CD4-positive, alpha-beta T cell treated with Interleukin-15 for 4 hours (primary cell): ENCODE data around the gene NETO1.

Experiments
- DNase-seq: peaks from one replicate; pipeline ENCODE4 v3.0.0-alpha.2; 2020; ENCODE audit warnings: low spot score

NETO1 gene

DNA sequence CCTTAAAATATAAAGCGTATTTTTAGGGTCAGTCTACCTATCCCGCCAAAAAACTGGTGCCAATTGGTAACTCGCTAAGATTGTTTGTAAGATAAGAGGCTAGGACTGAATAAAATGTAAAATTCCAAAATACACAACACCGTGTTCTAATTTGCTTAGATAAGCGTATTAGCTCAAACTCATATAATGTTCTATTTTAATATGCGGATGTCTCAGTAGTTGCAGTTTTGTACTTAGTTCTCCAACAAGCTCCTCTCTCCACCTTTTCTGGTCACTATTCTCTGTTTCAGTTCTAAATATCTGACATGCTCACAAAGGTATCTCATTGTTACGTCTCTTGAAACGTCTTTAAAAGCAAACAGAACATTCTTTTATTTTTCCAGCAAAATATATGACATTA, 24.0 kb downstream of the NETO1 start:
- DNase-seq, result no peak

DNA sequence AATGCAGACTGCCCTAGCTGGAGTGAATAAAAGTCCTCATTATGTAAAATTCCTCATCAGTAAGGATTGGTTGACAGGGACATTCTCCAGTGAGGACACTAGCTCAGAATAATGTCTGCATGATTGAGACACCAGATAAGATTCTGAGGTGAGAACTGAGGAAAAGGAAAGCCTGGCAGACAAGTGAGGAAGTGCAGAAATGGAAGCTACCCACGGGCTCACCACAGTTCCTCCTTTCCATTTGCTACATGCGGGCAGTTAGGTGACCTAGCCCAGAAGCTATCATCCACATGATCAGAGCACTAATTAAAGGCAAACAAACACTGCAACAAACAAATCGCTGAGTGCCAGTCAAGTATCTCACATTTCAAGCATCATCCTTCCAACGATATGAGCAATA, 27.7 kb downstream of the NETO1 start:
- no peak for DNase-seq

DNA sequence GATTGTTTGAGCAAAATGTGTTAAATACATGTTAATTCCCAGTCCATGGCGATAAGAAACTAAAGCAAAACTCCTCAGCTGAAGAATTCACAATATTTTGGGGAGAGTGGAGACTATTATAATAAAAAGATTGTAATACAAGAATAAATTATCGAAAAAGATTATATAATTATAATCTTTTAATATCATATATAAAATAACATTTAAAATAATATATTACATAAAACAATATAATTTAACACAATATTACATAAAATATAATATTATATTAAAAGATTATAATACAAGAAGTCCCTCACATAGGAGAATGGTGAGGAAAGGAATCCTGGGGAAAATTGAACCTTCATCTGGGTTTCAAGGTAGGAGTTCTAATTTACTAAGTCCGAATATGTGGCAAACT, 33.1 kb downstream of the NETO1 start:
- no peak for DNase-seq

DNA sequence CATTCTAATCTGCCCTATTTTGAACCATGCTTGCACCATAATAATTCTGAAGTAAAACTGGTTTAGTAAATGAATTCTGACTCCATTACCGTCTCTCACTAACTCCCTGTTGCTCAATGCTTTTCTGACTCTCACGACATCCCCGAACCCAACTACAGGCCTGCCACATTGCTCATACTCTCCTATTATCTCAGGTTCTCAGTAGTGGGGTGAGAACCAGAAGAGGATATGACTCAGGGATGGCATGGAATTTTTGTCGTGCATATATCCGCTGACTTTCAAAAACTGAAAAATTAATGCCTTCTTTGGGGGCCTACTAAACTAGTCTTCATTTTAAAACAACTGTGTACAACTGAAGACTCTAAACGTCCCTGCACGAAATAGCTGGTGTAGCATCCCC, 34.3 kb downstream of the NETO1 start:
- DNase-seq, result no peak

DNA sequence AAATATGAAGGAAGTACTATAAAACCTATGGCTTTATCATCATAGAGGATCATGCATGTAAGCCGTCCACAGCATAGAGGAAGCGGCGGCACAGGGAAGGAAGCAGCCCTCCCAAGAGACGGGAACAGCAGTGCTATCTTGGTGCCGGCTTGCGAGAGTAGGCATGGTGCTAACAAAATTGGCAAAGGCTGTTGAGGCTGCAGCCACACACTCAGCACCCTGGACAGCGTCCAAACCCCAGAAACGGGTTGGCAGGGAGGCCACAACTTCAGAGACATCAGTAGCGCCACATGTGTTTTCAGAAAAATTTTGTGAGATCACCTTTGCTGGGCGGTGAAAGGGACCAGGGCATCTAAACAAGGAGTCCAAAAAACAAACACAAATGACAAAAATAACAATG, 37.7 kb downstream of the NETO1 start:
- DNase-seq, result no peak

DNA sequence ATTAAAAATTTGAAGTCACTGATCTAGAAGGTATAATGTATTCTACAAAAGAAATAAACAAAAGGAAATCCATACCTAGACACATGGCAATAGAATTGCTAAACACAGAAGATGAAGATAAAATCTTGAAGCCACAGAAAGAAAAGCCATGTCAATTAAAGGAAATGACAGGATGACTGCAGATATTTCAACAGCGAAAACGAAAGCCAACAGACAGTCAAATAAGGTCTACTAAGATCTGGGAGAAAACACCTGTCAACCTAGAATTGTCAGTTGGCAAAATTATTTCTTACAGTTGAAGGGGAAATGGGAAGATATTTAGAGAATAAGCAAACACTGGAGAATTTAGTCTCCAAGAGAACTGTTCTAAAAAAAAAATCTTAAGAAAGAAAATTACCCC, 39.2 kb downstream of the NETO1 start:
- DNase-seq, result no peak

DNA sequence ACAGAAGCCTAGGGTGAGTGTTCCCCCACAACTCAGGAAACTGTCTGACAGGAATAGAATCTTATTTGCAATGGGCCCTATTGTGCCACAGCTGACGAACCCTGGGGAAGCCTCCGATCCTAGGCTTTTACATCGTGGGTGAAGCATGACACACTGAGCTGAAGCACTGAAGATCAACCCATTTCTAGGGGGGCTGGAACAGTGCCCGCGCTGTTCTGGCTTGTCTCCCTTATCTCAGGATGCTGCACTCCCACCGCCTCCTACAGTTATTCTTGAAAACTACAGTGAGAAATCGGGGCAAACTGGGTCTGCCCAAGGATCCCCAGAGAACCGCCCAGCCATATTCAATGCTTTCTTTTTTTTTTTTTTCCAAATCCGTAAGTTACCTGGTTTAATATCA, 41.1 kb downstream of the NETO1 start:
- DNase-seq, result no peak

DNA sequence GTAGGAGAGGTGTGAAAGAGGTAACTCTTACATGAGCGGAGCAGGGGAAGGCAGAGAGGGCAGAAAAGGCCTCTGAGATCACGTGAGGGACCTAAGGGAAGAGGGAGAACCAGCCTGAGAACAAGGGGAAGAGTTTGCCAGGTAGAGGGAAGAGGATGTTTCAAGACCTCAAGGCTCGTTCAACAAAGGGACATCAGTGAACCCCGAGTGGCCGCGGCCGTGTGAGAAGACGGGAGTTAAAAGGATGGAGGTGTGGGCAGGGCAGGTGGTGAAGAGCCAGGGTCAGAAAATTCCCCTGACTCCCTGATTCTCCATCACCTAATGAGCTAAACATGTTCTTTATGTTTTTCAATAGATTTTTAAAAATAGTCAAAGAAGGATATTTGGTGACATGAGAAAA, 44.4 kb downstream of the NETO1 start:
- no peak for DNase-seq

DNA sequence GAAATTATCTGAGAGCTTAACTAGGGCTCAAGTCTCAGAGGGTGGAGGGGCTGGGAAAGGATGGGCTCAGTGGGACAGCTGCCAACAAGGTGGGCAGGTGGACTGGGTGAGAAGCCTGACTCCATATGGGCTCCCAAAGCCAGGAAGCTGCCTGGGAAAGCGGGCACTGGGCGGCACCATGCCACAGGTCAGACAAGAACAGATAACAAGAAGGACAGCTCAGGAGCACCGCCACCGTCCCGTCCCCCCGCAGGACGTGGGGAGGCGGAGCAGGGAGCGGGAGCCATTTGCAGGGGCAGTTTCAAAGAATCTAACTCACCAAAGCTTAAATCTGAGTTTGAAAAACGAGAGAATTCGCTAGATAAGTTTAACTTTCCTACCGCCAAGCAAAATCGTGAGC, 45.6 kb downstream of the NETO1 start:
- no peak for DNase-seq

DNA sequence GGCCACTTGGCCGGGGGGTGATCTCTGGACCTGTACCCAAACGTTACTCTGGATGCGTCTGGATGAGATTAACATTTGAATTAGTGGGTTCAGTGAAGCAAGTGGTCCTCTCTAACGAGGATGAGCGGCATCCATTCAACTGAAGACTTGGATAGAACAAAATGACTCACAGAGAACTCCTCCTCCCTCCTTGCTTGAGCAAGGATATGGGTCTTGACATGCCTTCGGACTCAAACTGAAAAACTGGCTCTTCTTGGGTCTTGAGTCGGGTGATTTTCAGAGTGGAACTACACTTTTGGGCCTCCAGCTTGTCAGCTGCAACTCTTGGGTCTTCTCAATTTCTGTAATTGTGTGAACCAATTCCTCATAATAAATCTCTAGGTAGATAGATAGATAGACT, 47.2 kb downstream of the NETO1 start:
- no peak for DNase-seq

DNA sequence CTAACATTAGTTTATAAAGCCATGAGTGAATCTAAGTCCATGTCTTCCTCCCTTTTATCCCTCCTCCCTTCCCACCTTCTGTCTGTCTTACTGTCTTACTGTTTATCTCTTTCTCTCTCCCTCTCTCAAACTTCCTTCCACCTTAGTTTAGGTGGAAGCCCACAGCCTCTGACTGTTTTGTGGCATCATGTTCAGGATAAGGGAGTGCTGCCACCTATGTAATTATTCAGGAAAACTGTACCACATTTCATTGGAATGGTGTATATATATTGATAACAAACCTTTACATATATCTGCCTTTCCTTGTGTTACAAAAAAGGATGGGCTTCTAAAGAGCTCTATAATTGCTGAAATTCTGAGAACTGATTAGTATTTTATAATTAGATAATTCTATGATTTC, 48.7 kb downstream of the NETO1 start:
- DNase-seq, result no peak

DNA sequence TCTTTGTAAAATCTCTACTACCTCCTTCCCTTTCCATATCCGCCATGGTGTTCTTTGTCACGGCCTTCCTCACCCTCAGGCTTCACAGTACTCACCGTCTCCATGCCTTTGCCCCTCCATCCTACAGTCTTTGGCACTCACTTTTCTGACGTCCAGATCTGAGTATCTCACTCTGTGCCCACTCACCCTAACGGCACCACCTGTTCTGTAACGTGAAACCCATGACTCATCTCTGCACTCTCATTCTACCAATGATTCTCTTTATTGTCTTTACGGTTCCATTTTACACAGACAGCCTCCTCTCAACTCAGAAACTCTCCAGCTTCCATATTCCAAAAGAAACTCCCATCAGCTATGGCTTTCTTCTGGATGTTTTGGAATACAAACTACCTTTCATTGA, 56.7 kb downstream of the NETO1 start:
- DNase-seq, result no peak

DNA sequence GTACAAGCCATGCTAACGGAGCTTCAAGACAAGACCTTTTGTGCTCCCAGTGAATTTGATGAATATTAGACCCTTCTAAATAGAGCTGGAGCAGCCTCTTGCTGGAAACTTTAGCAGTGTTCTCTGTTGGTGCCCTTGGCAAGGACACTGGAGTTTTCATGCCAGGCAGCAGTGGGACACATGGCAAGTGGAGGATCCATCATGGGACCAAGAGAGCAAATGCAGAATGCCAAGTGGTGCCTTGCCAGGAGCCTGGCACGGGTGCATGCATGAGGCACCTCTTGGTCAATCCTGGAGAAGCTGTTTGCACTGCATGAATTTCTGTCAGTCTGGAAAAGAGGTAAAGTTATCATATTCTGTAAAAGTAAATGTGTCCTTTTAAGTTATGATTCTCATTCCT, 59.1 kb downstream of the NETO1 start:
- DNase-seq, result no peak

DNA sequence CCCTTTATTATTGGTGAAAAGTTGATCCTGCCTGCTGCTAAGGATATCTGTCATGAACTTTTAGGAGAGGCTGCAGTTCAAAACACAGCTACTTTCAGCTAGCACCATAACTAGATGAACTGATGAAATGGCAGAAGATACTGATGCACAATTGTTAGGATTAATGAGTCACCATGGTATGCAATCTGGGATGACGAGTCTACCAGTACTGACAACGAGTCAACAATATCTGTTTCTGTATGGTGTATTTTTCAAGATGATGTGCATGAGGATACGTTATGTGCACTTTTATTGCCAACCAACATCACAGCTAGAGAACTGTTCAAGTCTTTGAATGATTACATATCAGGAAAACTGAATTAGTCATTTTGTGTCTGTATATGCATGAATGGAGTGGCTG, 68.7 kb downstream of the NETO1 start:
- no peak for DNase-seq

DNA sequence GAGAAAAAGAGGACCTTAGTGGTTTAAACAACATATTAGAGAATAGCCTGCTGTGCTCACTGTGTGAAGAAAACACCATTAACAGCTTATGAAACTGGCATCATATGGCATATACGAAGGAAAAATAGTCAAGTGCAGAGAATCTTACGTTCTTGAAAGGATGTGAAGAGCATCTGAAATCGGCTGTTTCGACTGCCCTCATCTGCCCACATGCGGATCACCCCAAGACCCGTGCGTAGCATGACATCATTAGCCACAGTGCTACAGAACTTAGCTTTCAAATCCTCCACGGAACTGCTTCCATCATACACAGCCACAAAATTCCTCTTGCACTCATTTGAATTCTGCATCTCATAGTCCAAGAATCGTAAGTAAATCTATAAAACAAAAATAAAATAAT, 84.3 kb downstream of the NETO1 start:
- DNase-seq, result no peak

DNA sequence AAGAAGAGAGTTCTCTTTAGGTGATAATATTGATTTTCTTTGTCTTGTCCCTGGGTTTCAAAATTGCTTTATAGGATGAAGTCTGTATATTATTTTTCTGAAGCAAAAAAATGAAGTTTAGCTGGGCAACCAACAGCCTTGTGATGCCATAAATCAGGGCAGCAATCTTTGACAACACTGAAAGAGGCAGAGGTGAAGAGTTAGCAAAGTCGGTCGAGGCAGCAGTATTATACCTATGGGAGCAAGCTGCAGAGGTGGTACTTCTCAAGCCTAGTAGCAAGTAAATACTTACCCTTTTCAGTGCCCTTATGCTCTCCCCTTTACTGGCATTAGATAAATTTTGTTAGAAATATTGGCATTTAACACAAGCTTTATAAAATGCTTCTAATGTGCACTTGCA, 92.9 kb downstream of the NETO1 start:
- no peak for DNase-seq

DNA sequence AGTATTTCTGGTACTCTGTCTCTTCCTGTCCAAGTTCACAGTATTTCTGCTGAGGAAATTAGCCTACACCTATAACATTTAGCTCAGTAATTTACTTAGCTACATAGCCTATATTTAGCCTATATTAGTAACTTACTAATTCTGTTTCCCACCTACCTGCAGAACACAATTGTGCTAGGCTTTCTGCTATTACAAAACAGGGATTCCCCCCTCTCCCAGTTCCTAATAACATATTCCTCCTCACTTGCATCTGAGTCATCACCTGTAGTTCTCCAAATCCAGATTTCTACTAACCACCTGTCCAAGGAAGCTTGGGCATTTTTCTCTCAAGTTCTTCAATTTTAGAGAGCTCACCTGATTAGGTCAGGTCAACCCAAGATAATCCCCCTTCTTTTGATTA, 94.9 kb downstream of the NETO1 start:
- no peak for DNase-seq

DNA sequence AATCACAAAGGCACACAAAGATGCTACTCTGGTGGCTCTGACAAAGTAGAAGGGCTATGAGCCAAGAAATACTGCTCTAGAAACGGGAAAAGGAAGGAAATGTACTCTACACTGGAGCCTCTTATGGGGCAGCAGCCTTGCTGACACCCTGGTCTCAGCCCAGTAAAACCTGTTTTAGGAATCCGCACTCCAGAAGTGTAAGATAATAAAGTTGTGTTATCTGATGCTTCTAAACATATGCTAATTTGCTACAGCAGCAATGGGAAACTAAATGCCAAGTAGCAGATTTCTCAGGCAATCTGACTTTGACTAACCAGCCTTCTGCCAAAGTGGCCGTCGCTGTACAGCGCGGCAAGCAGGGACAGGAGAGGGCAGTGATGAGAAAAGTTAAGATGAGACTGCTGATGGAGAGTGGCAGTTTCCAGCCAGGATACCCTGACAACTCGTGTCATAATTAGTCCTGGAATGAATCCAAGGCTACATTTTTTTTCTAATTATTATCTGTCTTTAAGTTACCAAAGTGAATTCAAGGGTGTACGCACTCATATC, 99.0 kb downstream of the NETO1 start:
- no peak for DNase-seq

DNA sequence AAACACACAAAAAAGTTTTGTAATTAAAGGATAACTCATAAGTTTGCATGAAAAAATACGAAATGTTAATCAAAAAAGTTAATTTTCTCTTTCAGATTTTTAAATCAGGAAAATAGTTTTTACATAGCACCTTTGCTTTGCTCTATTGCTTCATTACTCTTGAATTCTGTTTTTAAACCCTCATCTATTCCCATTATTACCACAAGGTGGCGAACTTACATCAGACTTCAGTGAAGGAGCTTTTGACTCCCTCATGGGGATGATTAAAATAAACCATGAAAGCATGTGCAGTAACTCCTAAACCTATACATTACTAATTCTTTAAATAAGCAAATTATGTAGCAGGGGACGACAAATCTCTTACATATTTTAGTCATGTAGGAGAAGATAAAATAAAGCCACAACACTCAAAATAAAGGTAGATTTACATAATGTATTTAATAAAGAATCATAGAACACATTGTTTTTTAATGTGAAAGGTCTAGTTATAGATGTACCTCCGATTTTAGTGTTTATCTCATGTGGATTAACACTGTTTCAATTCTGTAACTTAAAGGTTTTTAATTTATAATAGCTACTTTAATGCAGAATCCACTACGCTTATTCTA, 105.2 kb downstream of the NETO1 start:
- DNase-seq, result peak; percentile 12

DNA sequence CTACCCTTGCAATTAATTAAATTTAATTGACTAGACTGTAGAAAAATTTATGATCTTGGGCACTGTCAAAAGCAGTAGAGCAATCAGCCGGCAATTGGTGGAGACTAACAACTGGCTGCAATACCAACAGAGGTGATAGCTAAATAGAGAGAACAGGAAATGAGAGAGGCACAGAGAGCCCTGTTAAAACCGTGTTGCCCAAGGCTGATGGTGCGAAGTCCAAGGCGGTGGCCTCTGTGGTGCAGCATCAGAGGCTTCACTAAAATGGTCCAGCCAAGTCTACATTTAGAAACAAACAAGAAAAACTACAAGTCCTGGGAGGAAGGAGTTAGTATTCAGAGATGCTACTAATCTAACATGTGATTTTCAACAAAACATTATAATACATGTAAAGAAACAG, 115.6 kb downstream of the NETO1 start:
- no peak for DNase-seq

DNA sequence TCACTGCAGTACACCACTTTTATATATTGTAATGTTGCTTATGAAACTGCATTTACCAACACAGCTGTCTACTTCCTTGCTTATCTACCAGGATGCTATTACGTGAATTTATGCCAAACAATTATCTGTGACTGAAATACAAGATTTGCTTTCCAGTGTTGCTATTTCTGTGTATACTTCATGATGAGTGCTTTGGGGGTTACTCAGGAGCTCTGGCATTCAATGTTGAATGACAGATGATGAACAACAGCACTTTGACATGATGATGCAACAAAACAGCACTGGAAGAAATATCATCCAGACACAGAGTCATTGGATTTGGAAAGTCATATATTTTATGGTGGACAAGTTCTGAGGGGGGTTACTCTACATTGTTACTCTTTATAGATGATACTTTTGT, 125.8 kb downstream of the NETO1 start:
- no peak for DNase-seq

DNA sequence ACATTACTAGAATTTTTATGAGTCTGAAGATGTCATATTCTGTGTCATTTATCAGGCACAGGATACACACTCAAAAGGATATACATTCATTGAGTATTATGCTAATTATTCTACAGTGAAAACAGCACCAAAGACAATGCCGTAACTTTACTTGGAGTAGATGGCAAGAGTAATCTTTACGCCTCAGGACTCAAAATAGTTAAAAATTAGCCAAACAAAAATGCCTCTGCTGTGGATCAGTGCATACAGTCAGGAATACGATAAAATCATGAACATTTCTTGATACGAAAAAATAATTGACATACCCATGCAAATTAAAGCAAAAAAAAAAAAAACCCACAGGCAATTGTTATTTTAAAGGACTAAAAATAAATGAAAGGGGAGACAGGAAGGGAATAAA, 129.7 kb downstream of the NETO1 start:
- no peak for DNase-seq

DNA sequence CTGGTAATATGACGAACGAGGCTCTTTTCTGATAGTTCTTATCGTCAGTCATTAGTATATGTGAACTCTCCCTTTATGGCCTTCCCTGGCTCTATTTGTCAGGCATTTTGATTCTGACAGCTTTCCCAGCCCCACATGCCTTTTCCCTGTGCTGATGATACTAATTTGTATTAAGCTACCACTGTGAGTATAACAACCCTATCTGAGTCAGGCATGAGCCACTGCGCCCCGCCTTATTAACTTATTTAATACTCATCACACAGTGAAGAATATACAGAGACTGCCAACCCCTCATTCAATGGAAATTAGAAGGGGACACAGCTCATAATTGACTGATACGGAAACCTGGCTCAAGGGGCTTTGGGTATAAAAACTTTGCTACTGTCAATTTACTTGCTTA, 140.0 kb downstream of the NETO1 start:
- no peak for DNase-seq

DNA sequence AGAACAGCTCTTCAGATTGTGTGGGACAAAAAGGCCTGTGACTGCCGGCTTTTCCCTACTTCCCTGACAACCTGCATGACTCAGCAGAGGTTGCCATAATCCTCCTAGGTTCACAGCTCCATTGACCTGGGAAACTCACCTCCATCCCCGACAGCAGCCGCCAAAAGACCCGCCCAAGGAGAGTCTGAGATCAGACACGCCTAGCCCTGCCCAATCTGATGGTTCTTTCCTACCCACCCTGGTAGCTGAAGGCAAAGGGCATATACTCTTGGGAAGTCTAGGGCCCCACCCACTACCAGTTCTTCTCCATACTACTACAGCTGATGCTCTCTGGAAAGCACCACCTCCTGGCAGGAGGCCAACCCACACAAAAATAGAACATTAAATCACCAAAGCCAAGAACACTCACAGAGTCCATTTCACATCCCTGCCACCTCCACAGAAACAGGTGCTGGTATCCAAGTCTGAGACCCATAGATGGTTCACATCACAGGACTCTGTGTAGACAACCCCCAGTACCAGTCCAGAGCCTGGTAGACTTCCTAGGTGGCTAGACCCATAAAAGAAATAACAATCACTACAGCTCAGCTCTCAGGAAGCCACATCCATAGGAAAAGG, 140.6 kb downstream of the NETO1 start:
- no peak for DNase-seq
